Kidney epithelial cell (primary cell): ENCODE results near the gene HARS1. TPM values are rescaled to one million over a fixed set of nuclear protein-coding genes. Genes with fewer than 3 reads are reported as not detected.

ENCODE experiments used
- DNase-seq: peaks from one replicate; pipeline ENCODE4 v3.0.0-alpha.2; 2010; ENCODE audit warnings: low read depth
- H3K27me3 ChIP-seq: 2 replicates; pipeline ENCODE4 v1.6.0; 2011; ENCODE audit warnings: low read length; ENCODE audit not compliant: control insufficient read depth, insufficient read depth
- H3K36me3 ChIP-seq: 2 replicates; pipeline ENCODE4 v1.5.1; 2011; ENCODE audit warnings: low read length; ENCODE audit not compliant: control insufficient read depth, insufficient read depth
- H3K4me3 ChIP-seq: 2 replicates; pipeline ENCODE4 v1.5.1; 2011; ENCODE audit warnings: low read depth, mild to moderate bottlenecking, control low read depth, low read length
- CTCF ChIP-seq: IDR thresholded peaks from 2 replicates; pipeline ENCODE4 v1.5.1; 2011; ENCODE audit warnings: mild to moderate bottlenecking, moderate library complexity, low read length, control low read depth, inconsistent platforms; ENCODE audit not compliant: insufficient read depth, poor library complexity, severe bottlenecking
- total RNA-seq: library from RNA; depleted of rRNA; stranded (reverse); fragments of >200 nt; gene quantifications from 2 replicates; pipeline ENCODE4 v1.2.3, GENCODE V29; 2015

Gene HARS1
- total RNA-seq, 1 donor from 2014 or later, result 97.1 TPM

GRCh38 chr5:140677947-140678346 lies 13.2 kb downstream of the HARS1 start:
- no peak for TF ChIP-seq CTCF
- DNase-seq, result no peak
- H3K36me3 ChIP-seq, result peaks cover 1% of the 10 kb centered on the region
- no peaks in the 10 kb centered on the region for H3K27me3 ChIP-seq
- H3K4me3 ChIP-seq, result no peak overlapping the region

GRCh38 chr5:140674629-140675028 lies 16.5 kb downstream of the HARS1 start:
- no peak overlapping the region for H3K4me3 ChIP-seq
- no peaks in the 10 kb centered on the region for H3K27me3 ChIP-seq
- no peak for DNase-seq
- H3K36me3 ChIP-seq, result peaks cover 1% of the 10 kb centered on the region
- TF ChIP-seq CTCF, result no peak

- no peak for DNase-seq
These were observed 17.0 kb downstream of the HARS1 start for GRCh38 chr5:140674211-140674610.

GRCh38 chr5:140673187-140673976 lies 17.8 kb downstream of the HARS1 start, which contains the start of gene DND1:
Gene DND1 (minus strand): TSS chr5:140673576. CDS start chr5:140673542, 34 bp downstream.
- no peak for DNase-seq
- H3K36me3 ChIP-seq, result peaks cover 2% of the 10 kb centered on the region
- no peak for TF ChIP-seq CTCF
- H3K4me3 ChIP-seq, result no peak within 1 kb of the TSS
- H3K27me3 ChIP-seq, result no peaks in the 10 kb centered on the region

More at GRCh38 chr5:140674211-140674610, 17.0 kb downstream of the HARS1 start:
- TF ChIP-seq CTCF, result no peak
- H3K36me3 ChIP-seq, result peaks cover 2% of the 10 kb centered on the region
- H3K27me3 ChIP-seq, result no peaks in the 10 kb centered on the region
- no peak overlapping the region for H3K4me3 ChIP-seq

GRCh38 chr5:140672455-140673186 lies 18.5 kb downstream of the HARS1 start:
- H3K27me3 ChIP-seq, result no peaks in the 10 kb centered on the region
- H3K36me3 ChIP-seq, result peaks cover 2% of the 10 kb centered on the region
- no peak overlapping the region for H3K4me3 ChIP-seq
- DNase-seq, result no peak
- no peak for TF ChIP-seq CTCF
